Glutamatergic neuron (in vitro differentiated cells): ENCODE results near the gene CFAP126. TPM values are rescaled to one million over a fixed set of nuclear protein-coding genes. Genes with fewer than 3 reads are reported as not detected.

ENCODE experiments used
- DNase-seq: peaks from one replicate; pipeline ENCODE4 v3.0.0; 2022
- H3K27ac Mint-ChIP-seq: one replicate; pipeline ENCODE4 v1.8.0; 2020; ENCODE audit warnings: mild to moderate bottlenecking, mixed read lengths, inconsistent platforms; ENCODE audit not compliant: unreplicated experiment
- H3K27me3 Mint-ChIP-seq: one replicate; pipeline ENCODE4 v1.8.0; 2020; ENCODE audit warnings: mild to moderate bottlenecking, moderate library complexity, mixed read lengths, inconsistent platforms; ENCODE audit not compliant: unreplicated experiment
- H3K36me3 Mint-ChIP-seq: one replicate; pipeline ENCODE4 v1.8.0; 2020; ENCODE audit warnings: mild to moderate bottlenecking, mixed read lengths, inconsistent platforms; ENCODE audit not compliant: unreplicated experiment
- H3K4me1 Mint-ChIP-seq: one replicate; pipeline ENCODE4 v1.8.0; 2020; ENCODE audit warnings: mild to moderate bottlenecking, low read depth, mixed read lengths, inconsistent platforms; ENCODE audit not compliant: unreplicated experiment
- H3K4me3 Mint-ChIP-seq: one replicate; pipeline ENCODE4 v1.8.0; 2020; ENCODE audit warnings: mild to moderate bottlenecking, mixed read lengths, inconsistent platforms; ENCODE audit not compliant: unreplicated experiment
- H3K9me3 Mint-ChIP-seq: one replicate; pipeline ENCODE4 v1.8.0; 2020; ENCODE audit warnings: mild to moderate bottlenecking, moderate library complexity, mixed read lengths, inconsistent platforms; ENCODE audit not compliant: unreplicated experiment
- CTCF ChIP-seq: fragments of 200-600 bp; sonication (generic); IDR thresholded peaks from one replicate; pipeline ENCODE4 v1.5.0; 2021; ENCODE audit not compliant: partially characterized antibody, unreplicated experiment
- total RNA-seq: library from RNA; stranded (reverse); fragmentation: NEBNext Ultra II Directional; extraction: Animal tissue kit (Norgen Biotek cat#: 25700); gene quantifications from one replicate; pipeline ENCODE4 v1.2.1, GENCODE V29; 2021; ENCODE audit not compliant: unreplicated experiment

The CFAP126 gene
- total RNA-seq, 1 donor from 2014 or later: not detected

- Mint-ChIP-seq H3K27me3 (no peaks in the 10 kb centered on the region), H3K27ac (no peak overlapping the region), H3K4me1 (no peaks in the 10 kb centered on the region), H3K36me3 (no peaks in the 10 kb centered on the region), H3K9me3 (no peaks in the 10 kb centered on the region), H3K4me3 (no peak overlapping the region)
- no peak for TF ChIP-seq CTCF
- DNase-seq: no peak
Observed at GRCh38 chr1:161357073-161357472, 10.6 kb downstream of the CFAP126 start.

- Mint-ChIP-seq H3K27ac (no peak overlapping the region), H3K36me3 (no peaks in the 10 kb centered on the region), H3K27me3 (no peaks in the 10 kb centered on the region), H3K4me1 (no peaks in the 10 kb centered on the region), H3K4me3 (no peak overlapping the region), H3K9me3 (peaks cover 3% of the 10 kb centered on the region)
- DNase-seq: no peak
- TF ChIP-seq CTCF: no peak
Observed at GRCh38 chr1:161351482-161351881, 16.2 kb downstream of the CFAP126 start.

DNA sequence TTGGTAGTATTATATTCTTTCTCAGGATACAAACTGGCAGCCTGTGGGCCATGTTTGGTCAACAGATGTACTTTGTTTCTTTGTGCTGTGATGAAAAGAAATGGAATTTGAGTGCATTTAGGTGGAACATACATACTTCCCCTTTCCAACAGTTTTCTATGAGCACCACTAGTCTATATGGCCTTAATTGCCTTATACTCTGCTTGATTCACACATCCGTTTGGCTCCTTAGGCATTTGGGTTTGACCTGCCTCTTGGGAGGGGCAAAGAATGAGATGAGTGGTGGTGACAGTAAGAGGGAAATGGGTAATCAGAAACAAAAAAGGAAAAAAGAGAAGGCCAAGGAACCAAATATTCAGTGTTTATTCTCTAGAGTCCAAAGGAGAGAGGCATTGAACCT, 17.0 kb downstream of the CFAP126 start:
- Mint-ChIP-seq H3K27ac (no peak overlapping the region), H3K4me3 (no peak overlapping the region), H3K9me3 (peaks cover 3% of the 10 kb centered on the region), H3K27me3 (no peaks in the 10 kb centered on the region), H3K36me3 (no peaks in the 10 kb centered on the region), H3K4me1 (no peaks in the 10 kb centered on the region)
- no peak for TF ChIP-seq CTCF
- no peak for DNase-seq

GRCh38 chr1:161342821-161343220, 24.9 kb downstream of the CFAP126 start:
- no peak overlapping the region for H3K27ac Mint-ChIP-seq
- no peak for TF ChIP-seq CTCF
- no peak overlapping the region for H3K4me3 Mint-ChIP-seq
- DNase-seq: no peak
- H3K9me3 Mint-ChIP-seq: peaks cover 1% of the 10 kb centered on the region
- no peaks in the 10 kb centered on the region for H3K27me3 Mint-ChIP-seq
- H3K36me3 Mint-ChIP-seq: no peaks in the 10 kb centered on the region
- peaks cover 3% of the 10 kb centered on the region for H3K4me1 Mint-ChIP-seq

GRCh38 chr1:161342177-161342576, 25.5 kb downstream of the CFAP126 start:
- no peaks in the 10 kb centered on the region for H3K27me3 Mint-ChIP-seq
- H3K4me3 Mint-ChIP-seq: no peak overlapping the region
- H3K27ac Mint-ChIP-seq: no peak overlapping the region
- TF ChIP-seq CTCF: no peak
- peaks cover 3% of the 10 kb centered on the region for H3K4me1 Mint-ChIP-seq
- H3K9me3 Mint-ChIP-seq: peaks cover 1% of the 10 kb centered on the region
- no peak for DNase-seq
- H3K36me3 Mint-ChIP-seq: no peaks in the 10 kb centered on the region
